ENCODE results near the gene INF2. TPM values are rescaled to one million over a fixed set of nuclear protein-coding genes. Genes with fewer than 3 reads are reported as not detected.

Gene INF2
- total RNA-seq, 1 experiment from 2014 or later: 113 TPM

- peaks cover 9% of the 10 kb centered on the region for H3K4me1 ChIP-seq (replicated peaks; ENCODE audit: insufficient read depth)
- DNase-seq: peak in 1 of 2 experiments; percentile 82
- intact Hi-C loops (cut with micrococcal nuclease; ENCODE audit: unreplicated experiment): no loop called here
- H3F3A ChIP-seq (ENCODE audit: insufficient read depth, low read depth): no peaks in the 10 kb centered on the region; the same call in 1 of the 2 replicates
- peaks cover 44% of the 10 kb centered on the region for H3K79me2 ChIP-seq (ENCODE audit: low read depth)
- no peak overlapping the region for H2AFZ ChIP-seq
- POLR2A ChIA-PET (ENCODE audit: unreplicated experiment): interaction anchor here (0.6 to 1.0 kb wide), 3 partner anchors 14 to 30 kb away, joined by 5 to 12 read pairs (median 8); no protein-coding TSS in a partner anchor
- H3K9me3 ChIP-seq (ENCODE audit: insufficient read depth, low read depth): no peaks in the 10 kb centered on the region
- TSS peak; percentile 0 for BruUV-seq (replicated peaks)
- TF ChIP-seq EZH2 (IDR thresholded peaks at IDR 0.05; ENCODE audit: low read depth) (no peak), CTCF (conservative IDR thresholded peaks at IDR 0.05) (no peak)
- no peak overlapping the region for H3K27ac ChIP-seq
- no peak overlapping the region for H3K4me3 ChIP-seq
- no peaks in the 10 kb centered on the region for H3K27me3 ChIP-seq (ENCODE audit: insufficient read depth, low read depth)
- H3K36me3 ChIP-seq (ENCODE audit: low read depth): no peaks in the 10 kb centered on the region
- H3K9me2 ChIP-seq (ENCODE audit: insufficient read depth): no peaks in the 10 kb centered on the region
- CTCF ChIA-PET: interaction anchor here (0.6 to 1.0 kb wide), 2 partner anchors 15 to 37 kb away, joined by 3 to 4 read pairs; no protein-coding TSS in a partner anchor
- H4K20me1 ChIP-seq (ENCODE audit: insufficient read depth): peaks cover 72% of the 10 kb centered on the region
- no peak overlapping the region for H3K4me2 ChIP-seq
Measured at GRCh38 chr14:104694991-104695659, 5.7 kb downstream of the INF2 start.

- Histone ChIP-seq H3K9me2 (ENCODE audit: insufficient read depth) (no peaks in the 10 kb centered on the region), H4K20me1 (ENCODE audit: insufficient read depth) (peaks cover 73% of the 10 kb centered on the region), H2AFZ (no peak overlapping the region), H3K4me3 (no peak overlapping the region), H3K4me1 (replicated peaks; ENCODE audit: insufficient read depth) (peaks cover 8% of the 10 kb centered on the region), H3K27me3 (ENCODE audit: insufficient read depth, low read depth) (no peaks in the 10 kb centered on the region), H3K36me3 (ENCODE audit: low read depth) (no peaks in the 10 kb centered on the region), H3K79me2 (ENCODE audit: low read depth) (peaks cover 39% of the 10 kb centered on the region), H3K27ac (no peak overlapping the region), H3K4me2 (no peak overlapping the region), H3K9me3 (ENCODE audit: insufficient read depth, low read depth) (no peaks in the 10 kb centered on the region), H3F3A (ENCODE audit: insufficient read depth, low read depth) (no peaks in the 10 kb centered on the region; the same call in 1 of the 2 replicates)
- no TSS peak for BruUV-seq (replicated peaks)
- no peak for DNase-seq
- intact Hi-C loops (cut with micrococcal nuclease; ENCODE audit: unreplicated experiment): no loop called here
- CTCF ChIA-PET: interaction anchor here (0.6 kb wide), 1 partner anchor 36 kb away, joined by 3 read pairs; no protein-coding TSS in a partner anchor
- POLR2A ChIA-PET (ENCODE audit: unreplicated experiment): no interaction called here
- no peak for TF ChIP-seq EZH2 (IDR thresholded peaks at IDR 0.05; ENCODE audit: low read depth)
- no peak for TF ChIP-seq CTCF (conservative IDR thresholded peaks at IDR 0.05)
Measured at GRCh38 chr14:104695660-104696000, 6.2 kb downstream of the INF2 start.

- DNase-seq: no peak
- no peak for TF ChIP-seq EZH2 (IDR thresholded peaks at IDR 0.05; ENCODE audit: low read depth)
- TF ChIP-seq CTCF (conservative IDR thresholded peaks at IDR 0.05): no peak
- intact Hi-C loops (cut with micrococcal nuclease; ENCODE audit: unreplicated experiment): no loop called here
- H3K4me3 ChIP-seq: no peak overlapping the region
- H3K9me2 ChIP-seq (ENCODE audit: insufficient read depth): no peaks in the 10 kb centered on the region
- no peaks in the 10 kb centered on the region for H3K4me1 ChIP-seq (replicated peaks; ENCODE audit: insufficient read depth)
- peaks cover 62% of the 10 kb centered on the region for H4K20me1 ChIP-seq (ENCODE audit: insufficient read depth)
- ChIA-PET POLR2A (ENCODE audit: unreplicated experiment) (no interaction called here), CTCF (no interaction called here)
- H3K9me3 ChIP-seq (ENCODE audit: insufficient read depth, low read depth): no peaks in the 10 kb centered on the region
- BruUV-seq (replicated peaks): no TSS peak
- no peaks in the 10 kb centered on the region for H3K27me3 ChIP-seq (ENCODE audit: insufficient read depth, low read depth)
- peaks cover 27% of the 10 kb centered on the region for H3K79me2 ChIP-seq (ENCODE audit: low read depth)
- H3K27ac ChIP-seq: no peak overlapping the region
- no peaks in the 10 kb centered on the region; the same call in 1 of the 2 replicates for H3F3A ChIP-seq (ENCODE audit: insufficient read depth, low read depth)
- no peak overlapping the region for H3K4me2 ChIP-seq
- no peaks in the 10 kb centered on the region for H3K36me3 ChIP-seq (ENCODE audit: low read depth)
- H2AFZ ChIP-seq: no peak overlapping the region
Measured at GRCh38 chr14:104696671-104697316, 7.4 kb downstream of the INF2 start.

Data from PC-9 (cell line).